ENCODE results near the gene ITPR1. TPM values are rescaled to one million over a fixed set of nuclear protein-coding genes. Genes with fewer than 3 reads are reported as not detected.

ITPR1 gene
- total RNA-seq, 2 donors from 2014 or later: 7.0 to 18.2 TPM

DNA sequence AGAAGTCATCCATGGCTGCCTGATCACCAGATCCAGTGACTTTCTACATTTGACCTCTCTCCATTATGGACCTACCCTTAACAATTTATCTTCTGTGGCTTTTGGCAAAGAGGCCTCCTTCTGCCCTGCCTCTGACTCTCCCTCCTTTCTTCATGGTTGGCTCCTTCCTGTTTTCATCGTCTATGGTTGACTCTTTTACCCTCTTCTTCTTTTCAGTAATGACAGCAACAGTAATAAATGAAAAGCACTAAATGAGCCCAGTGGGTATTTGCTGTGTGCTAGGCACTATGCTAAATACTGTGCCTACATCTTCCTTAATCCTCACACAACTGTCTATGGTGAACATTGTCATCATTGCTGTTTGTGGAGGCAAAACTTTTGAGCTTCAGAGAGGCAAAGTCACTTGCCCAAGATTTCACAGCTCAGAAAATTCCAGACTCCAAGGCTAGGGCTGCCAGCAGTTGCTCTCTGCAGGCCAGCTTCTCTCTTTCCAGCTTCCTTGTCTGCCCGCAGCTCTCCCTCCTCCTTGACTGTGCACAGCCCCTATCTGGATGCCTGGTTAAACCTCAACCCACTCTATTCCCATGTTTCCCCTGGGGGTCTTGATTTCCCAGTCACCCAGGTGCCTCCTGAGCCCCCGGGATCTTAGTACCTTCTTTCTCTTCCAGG lies 24.6 kb downstream of the ITPR1 start:
- Histone ChIP-seq H3K36me3 (no peaks in the 10 kb centered on the region), H3K4me1 (no peaks in the 10 kb centered on the region), H3K9me3 (no peaks in the 10 kb centered on the region), H3K27ac (no peak overlapping the region), H3K9ac (ENCODE audit: low read depth in 2 of 2, low read length in 2 of 2) (no peak overlapping the region), H3K27me3 (no peaks in the 10 kb centered on the region), H3K4me3 (no peak overlapping the region)
- no peak for DNase-seq
- TF ChIP-seq CTCF (IDR thresholded peaks at IDR 0.05): no peak
- intact Hi-C loops (cut with DNase I): no loop called here

DNA sequence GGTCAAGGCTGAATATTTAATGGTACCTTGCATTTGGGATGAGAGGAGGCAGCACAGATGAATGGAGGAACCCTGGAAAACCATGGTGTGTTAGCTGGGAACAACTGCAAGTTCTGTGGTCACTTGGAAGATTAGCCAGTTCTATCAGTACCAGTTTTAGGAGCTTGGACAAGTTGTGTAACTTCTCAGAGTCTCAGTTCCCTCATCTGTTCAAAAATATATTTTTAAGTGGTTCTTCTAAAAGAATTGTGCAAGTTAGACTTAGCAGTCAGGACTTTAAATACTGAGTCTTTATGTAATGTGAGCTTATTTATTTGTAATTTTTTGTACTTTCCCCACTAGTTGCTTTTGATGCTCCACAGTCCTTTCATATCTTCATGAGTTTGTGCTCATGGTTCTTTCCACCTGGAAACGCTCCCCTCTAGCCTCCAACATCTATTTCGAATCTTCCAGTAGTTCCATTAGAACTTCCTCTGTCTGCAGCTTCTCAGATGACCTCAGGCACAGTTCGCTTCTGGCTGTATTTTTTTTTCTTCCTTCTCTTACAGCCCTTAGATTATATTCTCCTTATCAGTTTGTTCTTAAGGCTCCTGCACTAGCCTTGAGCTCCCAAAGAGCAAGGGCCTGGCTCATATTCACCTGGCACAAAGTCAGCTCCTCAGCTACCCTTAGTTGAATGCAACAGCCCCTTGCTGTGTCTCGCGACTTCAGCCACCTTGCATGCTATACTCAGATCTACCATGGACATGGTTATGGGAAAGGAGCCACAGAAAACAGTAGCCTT lies 27.1 kb downstream of the ITPR1 start:
- H3K4me3 ChIP-seq: no peak overlapping the region
- H3K36me3 ChIP-seq: no peaks in the 10 kb centered on the region
- no peaks in the 10 kb centered on the region for H3K27me3 ChIP-seq
- no peak overlapping the region for H3K9ac ChIP-seq (ENCODE audit: low read depth in 2 of 2, low read length in 2 of 2)
- H3K27ac ChIP-seq: no peak overlapping the region
- H3K9me3 ChIP-seq: no peaks in the 10 kb centered on the region
- no peak for TF ChIP-seq CTCF (IDR thresholded peaks at IDR 0.05)
- H3K4me1 ChIP-seq: no peaks in the 10 kb centered on the region
- no peak for DNase-seq
- intact Hi-C loops (cut with DNase I): no loop called here

GRCh38 chr3:4522947-4523346 lies 29.8 kb downstream of the ITPR1 start:
- DNase-seq: no peak
- intact Hi-C loops (cut with DNase I): no loop called here
- TF ChIP-seq CTCF (IDR thresholded peaks at IDR 0.05): no peak

DNA sequence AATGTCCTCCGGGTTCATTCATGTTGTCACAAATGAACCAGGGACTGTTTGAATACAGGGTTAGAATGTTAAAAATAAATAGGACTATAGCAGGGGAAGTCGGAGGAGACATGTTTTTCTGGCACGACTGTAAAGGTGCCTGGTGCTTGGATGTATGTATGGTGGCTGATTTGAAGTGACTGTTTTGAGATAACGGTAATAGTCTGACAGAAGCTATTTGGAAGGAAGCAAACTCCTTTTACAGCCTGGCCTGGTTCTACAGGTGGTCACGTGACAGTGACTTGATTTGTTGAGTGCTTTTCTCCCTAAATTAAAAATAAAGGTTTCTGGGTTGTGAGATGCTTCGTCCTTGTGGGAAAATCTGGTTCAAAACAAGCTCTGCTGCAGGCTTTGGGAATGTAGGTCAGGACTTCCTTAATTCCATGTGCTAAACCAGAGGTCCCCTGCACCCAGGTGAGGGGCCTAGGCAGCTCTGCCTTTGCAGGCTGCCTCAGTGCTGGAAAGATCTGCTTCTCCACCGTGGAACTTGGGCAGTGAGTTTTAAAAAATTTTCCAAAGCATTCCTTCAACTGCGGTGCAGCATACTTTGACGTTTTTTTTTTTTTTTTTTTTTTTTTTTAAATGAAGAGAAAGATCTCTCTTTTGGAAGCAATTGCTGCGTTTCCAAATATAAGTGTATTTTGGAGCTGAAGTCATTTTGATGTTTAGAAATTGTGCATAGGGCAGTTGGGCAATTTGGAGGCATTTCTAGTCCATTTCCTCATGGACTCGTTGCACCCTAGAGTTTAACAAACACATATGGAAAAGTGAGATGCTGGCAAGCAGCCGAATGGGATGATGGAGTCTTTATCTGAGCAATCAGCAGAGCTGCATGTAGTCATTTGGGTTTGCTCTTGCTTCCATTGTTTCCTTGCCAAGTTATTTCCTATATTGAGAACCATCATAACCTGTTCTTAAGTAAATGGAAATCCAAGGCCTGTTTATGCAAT lies 30.9 kb downstream of the ITPR1 start:
- Histone ChIP-seq H3K27ac (no peak overlapping the region), H3K36me3 (no peaks in the 10 kb centered on the region), H3K4me3 (no peak overlapping the region), H3K9ac (ENCODE audit: low read depth in 2 of 2, low read length in 2 of 2) (no peak overlapping the region), H3K27me3 (no peaks in the 10 kb centered on the region), H3K4me1 (no peaks in the 10 kb centered on the region), H3K9me3 (no peaks in the 10 kb centered on the region)
- DNase-seq: no peak
- intact Hi-C loops (cut with DNase I): no loop called here
- TF ChIP-seq CTCF (IDR thresholded peaks at IDR 0.05): no peak

More at GRCh38 chr3:4522947-4523346, 29.8 kb downstream of the ITPR1 start:
- Histone ChIP-seq H3K4me3 (no peak overlapping the region), H3K27me3 (no peaks in the 10 kb centered on the region), H3K9me3 (no peaks in the 10 kb centered on the region), H3K27ac (no peak overlapping the region), H3K4me1 (no peaks in the 10 kb centered on the region), H3K9ac (ENCODE audit: low read depth in 2 of 2, low read length in 2 of 2) (no peak overlapping the region), H3K36me3 (no peaks in the 10 kb centered on the region)

DNA sequence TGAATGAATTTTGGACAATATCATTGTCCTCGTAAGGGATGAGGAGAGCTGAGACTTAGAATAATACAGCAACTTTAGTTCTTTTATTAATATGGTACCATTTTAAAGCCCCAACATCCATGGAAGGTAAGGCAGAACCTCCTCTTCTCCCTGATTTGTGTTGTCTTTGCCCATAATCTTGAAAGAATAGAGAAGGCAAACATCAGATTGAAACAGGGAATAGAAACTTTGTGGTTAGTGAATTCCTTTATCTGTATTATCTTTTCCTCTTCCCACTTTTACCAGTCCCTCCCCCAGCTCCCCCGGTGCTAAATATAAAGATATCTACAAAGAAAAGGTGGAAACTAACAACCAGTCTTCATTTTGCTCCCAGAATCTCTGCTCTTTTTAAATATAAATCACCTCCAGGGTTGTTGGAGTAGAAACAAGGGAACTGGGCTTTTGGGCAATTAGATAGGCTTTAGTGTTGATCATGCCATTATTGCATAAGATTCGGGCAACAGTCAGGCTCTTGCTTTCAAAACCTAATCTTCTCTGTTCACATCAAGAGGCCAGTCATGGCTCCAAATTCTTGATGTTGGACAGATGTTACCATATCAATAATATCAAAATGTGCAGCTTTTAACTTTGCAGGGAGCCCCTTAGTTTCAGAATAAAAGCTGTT lies 32.5 kb downstream of the ITPR1 start:
- Histone ChIP-seq H3K9me3 (no peaks in the 10 kb centered on the region), H3K27me3 (no peaks in the 10 kb centered on the region), H3K4me1 (no peaks in the 10 kb centered on the region), H3K9ac (ENCODE audit: low read depth in 2 of 2, low read length in 2 of 2) (no peak overlapping the region), H3K27ac (no peak overlapping the region), H3K36me3 (no peaks in the 10 kb centered on the region), H3K4me3 (no peak overlapping the region)
- no peak for DNase-seq
- intact Hi-C loops (cut with DNase I): no loop called here
- TF ChIP-seq CTCF (IDR thresholded peaks at IDR 0.05): no peak
